Neutrophil (primary cell): Measurements from ENCODE around the gene NOVA1.

Source experiments
- H3K27ac ChIP-seq: fragments of 200-600 bp; sonication (generic); 2 replicates; pipeline ENCODE4 v1.5.1; 2016; ENCODE audit warnings: mild to moderate bottlenecking, moderate library complexity
- H3K27me3 ChIP-seq: fragments of 200-600 bp; sonication (generic); 2 replicates; pipeline ENCODE4 v1.6.0; 2016; ENCODE audit warnings: mild to moderate bottlenecking
- H3K36me3 ChIP-seq: fragments of 200-600 bp; sonication (generic); 2 replicates; pipeline ENCODE4 v1.5.1; 2017
- H3K4me1 ChIP-seq, 2 experiments: fragments of 200-600 bp in 1 of 2; sonication (generic) in 1 of 2; 1 replicate in 1 of 2; 2 replicates in 1 of 2; pipeline versions ENCODE4 v1.5.1 to v1.6.1; 2013 to 2016; ENCODE audit warnings: low read depth in 1 of 2, low read length in 1 of 2, mild to moderate bottlenecking in 1 of 2, moderate library complexity in 1 of 2; ENCODE audit not compliant: control insufficient read depth in 1 of 2, insufficient read depth in 1 of 2
- H3K4me3 ChIP-seq, 2 experiments: fragments of 200-600 bp in 1 of 2; sonication (generic) in 1 of 2; 1 replicate in 1 of 2; 2 replicates in 1 of 2; pipeline ENCODE4 v1.5.1; 2013 to 2016; ENCODE audit warnings: low read depth in 1 of 2, low read length in 1 of 2, mild to moderate bottlenecking in 1 of 2, moderate library complexity in 1 of 2
- H3K9me3 ChIP-seq: fragments of 200-600 bp; sonication (generic); 2 replicates; pipeline ENCODE4 v1.5.1; 2016
- TF ChIP-seq, protein P1 (sequence below): fragments of 200-600 bp; sonication (generic); IDR thresholded peaks from 2 replicates; pipeline ENCODE4 v1.5.1; 2016; ENCODE audit warnings: antibody characterized with exemption

Gene NOVA1

GRCh38 chr14:26398616-26399015 is 199.2 kb downstream of the NOVA1 start:
- H3K9me3 ChIP-seq, result no peaks in the 10 kb centered on the region
- no peak overlapping the region for H3K4me3 ChIP-seq
- no peaks in the 10 kb centered on the region for H3K36me3 ChIP-seq
- no peak overlapping the region for H3K27ac ChIP-seq
- H3K27me3 ChIP-seq, result no peaks in the 10 kb centered on the region
- TF ChIP-seq, protein P1, sequence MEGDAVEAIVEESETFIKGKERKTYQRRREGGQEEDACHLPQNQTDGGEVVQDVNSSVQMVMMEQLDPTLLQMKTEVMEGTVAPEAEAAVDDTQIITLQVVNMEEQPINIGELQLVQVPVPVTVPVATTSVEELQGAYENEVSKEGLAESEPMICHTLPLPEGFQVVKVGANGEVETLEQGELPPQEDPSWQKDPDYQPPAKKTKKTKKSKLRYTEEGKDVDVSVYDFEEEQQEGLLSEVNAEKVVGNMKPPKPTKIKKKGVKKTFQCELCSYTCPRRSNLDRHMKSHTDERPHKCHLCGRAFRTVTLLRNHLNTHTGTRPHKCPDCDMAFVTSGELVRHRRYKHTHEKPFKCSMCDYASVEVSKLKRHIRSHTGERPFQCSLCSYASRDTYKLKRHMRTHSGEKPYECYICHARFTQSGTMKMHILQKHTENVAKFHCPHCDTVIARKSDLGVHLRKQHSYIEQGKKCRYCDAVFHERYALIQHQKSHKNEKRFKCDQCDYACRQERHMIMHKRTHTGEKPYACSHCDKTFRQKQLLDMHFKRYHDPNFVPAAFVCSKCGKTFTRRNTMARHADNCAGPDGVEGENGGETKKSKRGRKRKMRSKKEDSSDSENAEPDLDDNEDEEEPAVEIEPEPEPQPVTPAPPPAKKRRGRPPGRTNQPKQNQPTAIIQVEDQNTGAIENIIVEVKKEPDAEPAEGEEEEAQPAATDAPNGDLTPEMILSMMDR, result no peak
- H3K4me1 ChIP-seq, result no peaks in the 10 kb centered on the region
